Panc1 (cell line): ENCODE results near the gene MCTP1. TPM values are rescaled to one million over a fixed set of nuclear protein-coding genes. Genes with fewer than 3 reads are reported as not detected.

ENCODE experiments used
- ATAC-seq: fragments of 200-7000 bp; cut with Tn5 transposase; 2 replicates; pipeline ENCODE4 v1.9.1; 2020; ENCODE audit warnings: mild to moderate bottlenecking, moderate library complexity
- BruUV-seq: library from RNA; stranded (reverse); fragments of 400-500 nt; replicated peaks from 2 replicates; lab custom pipeline; 2021; lab: Mats Ljungman, UMichigan
- CTCF ChIA-PET: fragments of 300-600 bp; sonication (Branson Sonifier 250); formaldehyde crosslinking; loops from one replicate; lab custom pipeline; 2022; ENCODE audit warnings: antibody characterized with exemption; lab: Charles Lee
- POLR2A ChIA-PET: fragments of 300-600 bp; sonication (Branson Sonifier 250); formaldehyde crosslinking; loops from one replicate; lab custom pipeline; 2022; ENCODE audit warnings: antibody characterized with exemption; lab: Charles Lee
- DNase-seq: peaks from one replicate; pipeline ENCODE4 v3.0.0-alpha.2; 2010; ENCODE audit warnings: low read depth, low spot score
- H3K27ac ChIP-seq: 2 replicates; pipeline ENCODE4 v1.5.1; 2011; ENCODE audit warnings: mild to moderate bottlenecking, low read length, inconsistent platforms
- H3K27me3 ChIP-seq: fragments of 200-500 bp; sonication (Bioruptor generic); 2 replicates; pipeline ENCODE4 v1.6.0; 2014; ENCODE audit warnings: low read length, inconsistent platforms; ENCODE audit not compliant: control insufficient read depth, insufficient read depth
- H3K36me3 ChIP-seq: fragments of 200-500 bp; sonication (Bioruptor generic); 2 replicates; pipeline ENCODE4 v1.5.1; 2014; ENCODE audit warnings: inconsistent platforms, mild to moderate bottlenecking, low read length, moderate library complexity; ENCODE audit not compliant: control insufficient read depth, insufficient read depth
- H3K4me1 ChIP-seq: 2 replicates; pipeline ENCODE4 v1.5.1; 2011; ENCODE audit warnings: inconsistent platforms, mild to moderate bottlenecking, low read length, moderate library complexity; ENCODE audit not compliant: control insufficient read depth, insufficient read depth
- H3K4me3 ChIP-seq, 2 experiments: 2 replicates each; pipeline ENCODE4 v1.5.1; 2011 to 2012; ENCODE audit warnings: low read depth in 2 of 2, low read length in 2 of 2, mild to moderate bottlenecking in 2 of 2, inconsistent platforms in 1 of 2, moderate library complexity in 1 of 2
- H3K9me3 ChIP-seq: fragments of 200-500 bp; sonication (Bioruptor generic); 2 replicates; pipeline ENCODE4 v1.5.1; 2014; ENCODE audit warnings: low read depth, mild to moderate bottlenecking, inconsistent platforms, low read length, moderate library complexity; ENCODE audit not compliant: control insufficient read depth, insufficient read depth
- CTCF ChIP-seq: fragments of 450-650 bp; IDR thresholded peaks from 2 replicates; pipeline ENCODE4 v1.5.1; 2017; ENCODE audit warnings: mild to moderate bottlenecking
- POLR2AphosphoS5 ChIP-seq: IDR thresholded peaks from 2 replicates; pipeline ENCODE4 v1.6.1; 2012; ENCODE audit warnings: mild to moderate bottlenecking, low read depth, low read length, moderate library complexity
- REST ChIP-seq, 2 experiments: IDR thresholded peaks; 2 replicates each; pipeline ENCODE4 v1.6.1; 2011 to 2012; ENCODE audit warnings: low read depth in 2 of 2, control low read depth in 1 of 2, low read length in 1 of 2, mild to moderate bottlenecking in 1 of 2, moderate library complexity in 1 of 2; ENCODE audit not compliant: insufficient read depth in 1 of 2
- SIN3A ChIP-seq: IDR thresholded peaks from 2 replicates; pipeline ENCODE4 v1.6.1; 2012; ENCODE audit warnings: low read depth, mild to moderate bottlenecking, low read length, moderate library complexity, borderline replicate concordance; ENCODE audit not compliant: insufficient read depth
- TCF7L2 ChIP-seq: IDR thresholded peaks from 2 replicates; pipeline ENCODE4 v1.6.1; 2011; ENCODE audit warnings: mild to moderate bottlenecking, low read depth, low read length, inconsistent platforms
- in situ Hi-C: cut with HindIII; loops from 2 replicates; pipeline ENCODE4 v1.10.0; 2016; ENCODE audit warnings: low sequenced_read_pairs, low pct_unique_long_range_greater_than_20kb
- intact Hi-C: fragments of 100-400 bp; cut with micrococcal nuclease; formaldehyde crosslinking; loops from one replicate; pipeline ENCODE4 v1.10.0; 2022; ENCODE audit not compliant: unreplicated experiment
- total RNA-seq: library from RNA; stranded (reverse); gene quantifications from one replicate; pipeline ENCODE4 v1.2.1, GENCODE V29; 2021; ENCODE audit not compliant: unreplicated experiment

The MCTP1 gene
- total RNA-seq, 1 experiment from 2014 or later: 39.8 TPM

- Histone ChIP-seq H3K27me3 (no peaks in the 10 kb centered on the region), H3K27ac (no peak overlapping the region), H3K9me3 (no peaks in the 10 kb centered on the region), H3K4me1 (no peaks in the 10 kb centered on the region), H3K4me3 (no peak overlapping the region), H3K36me3 (peaks cover 2% of the 10 kb centered on the region; the same call in 1 of the 2 replicates)
- no peak for DNase-seq
- no peak for ATAC-seq
- in situ Hi-C loops: no loop called here
- ChIA-PET POLR2A (no interaction called here), CTCF (no interaction called here)
- no peak for TF ChIP-seq SIN3A
- no peak for TF ChIP-seq TCF7L2
- no peak for TF ChIP-seq REST (IDR thresholded peaks at IDR 0.05; ENCODE audit: insufficient read depth in 1 of 2, low read depth in 2 of 2, low read length in 1 of 2)
- no peak for TF ChIP-seq CTCF
- TF ChIP-seq POLR2AphosphoS5: no peak
- BruUV-seq: no TSS peak
- intact Hi-C loops: no loop called here
Measured at GRCh38 chr5:94891972-94892371, 392.9 kb downstream of the MCTP1 start.

- in situ Hi-C loops: no loop called here
- TF ChIP-seq TCF7L2 (no peak), CTCF (no peak), POLR2AphosphoS5 (no peak), SIN3A (no peak), REST (IDR thresholded peaks at IDR 0.05; ENCODE audit: insufficient read depth in 1 of 2, low read depth in 2 of 2, low read length in 1 of 2) (no peak)
- H3K27me3 ChIP-seq: no peaks in the 10 kb centered on the region
- peaks cover 2% of the 10 kb centered on the region; the same call in 1 of the 2 replicates for H3K36me3 ChIP-seq
- H3K9me3 ChIP-seq: no peaks in the 10 kb centered on the region
- no peak overlapping the region for H3K27ac ChIP-seq
- ATAC-seq (no peak), DNase-seq (no peak)
- CTCF ChIA-PET: no interaction called here
- BruUV-seq: no TSS peak
- POLR2A ChIA-PET: no interaction called here
- intact Hi-C loops: no loop called here
- H3K4me1 ChIP-seq: no peaks in the 10 kb centered on the region
- H3K4me3 ChIP-seq: no peak overlapping the region
Measured at GRCh38 chr5:94891565-94891964, 393.3 kb downstream of the MCTP1 start.
